Neural cell (in vitro differentiated cells): Measurements from ENCODE around the gene KRTAP12-2.

Experiments used
- EP300 ChIP-seq: fragments of 450-650 bp; conservative IDR thresholded peaks from 2 replicates; pipeline ENCODE4 v1.6.1; 2014; ENCODE audit warnings: antibody characterized with exemption, mild to moderate bottlenecking, moderate library complexity; ENCODE audit not compliant: poor library complexity, severe bottlenecking
- EZH2 ChIP-seq: fragments of 200-600, 300-800 bp; shearing (Covaris generic), sonication (generic); IDR thresholded peaks from 2 replicates; pipeline ENCODE4 v1.6.1; 2014; ENCODE audit warnings: antibody characterized with exemption, low read length, borderline replicate concordance, mild to moderate bottlenecking; ENCODE audit not compliant: insufficient read depth, poor library complexity, severe bottlenecking
- MXI1 ChIP-seq: fragments of 450-650 bp; conservative IDR thresholded peaks from 2 replicates; pipeline ENCODE4 v1.6.1; 2014; ENCODE audit warnings: antibody characterized with exemption, mild to moderate bottlenecking; ENCODE audit not compliant: poor library complexity, severe bottlenecking
- TF ChIP-seq, protein P1 (sequence below): fragments of 450-650 bp; IDR thresholded peaks from 2 replicates; pipeline ENCODE4 v1.5.1; 2014; ENCODE audit warnings: antibody characterized with exemption, mild to moderate bottlenecking, moderate library complexity; ENCODE audit not compliant: poor library complexity, severe bottlenecking

DNA sequence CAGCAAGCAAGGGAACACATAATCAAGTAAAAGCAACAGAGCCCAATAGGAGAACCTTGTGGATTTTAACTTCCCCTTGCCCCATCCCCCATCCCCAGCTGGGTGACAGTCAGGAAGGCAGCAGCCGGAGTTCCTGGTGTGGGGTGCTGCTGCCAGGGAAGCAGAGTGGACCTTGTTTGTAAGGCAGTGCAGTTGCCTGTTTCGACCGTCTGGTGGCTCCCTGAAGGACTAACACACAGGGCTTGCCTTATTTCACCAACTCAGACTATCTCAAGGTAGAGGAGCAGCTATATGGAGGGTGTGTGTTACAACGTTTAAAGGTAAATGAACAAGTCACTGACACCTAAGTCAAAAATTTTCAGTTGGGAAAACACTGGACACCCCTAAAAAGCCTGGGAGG lies 48.2 kb downstream of the KRTAP12-2 start:
- TF ChIP-seq, protein P1, sequence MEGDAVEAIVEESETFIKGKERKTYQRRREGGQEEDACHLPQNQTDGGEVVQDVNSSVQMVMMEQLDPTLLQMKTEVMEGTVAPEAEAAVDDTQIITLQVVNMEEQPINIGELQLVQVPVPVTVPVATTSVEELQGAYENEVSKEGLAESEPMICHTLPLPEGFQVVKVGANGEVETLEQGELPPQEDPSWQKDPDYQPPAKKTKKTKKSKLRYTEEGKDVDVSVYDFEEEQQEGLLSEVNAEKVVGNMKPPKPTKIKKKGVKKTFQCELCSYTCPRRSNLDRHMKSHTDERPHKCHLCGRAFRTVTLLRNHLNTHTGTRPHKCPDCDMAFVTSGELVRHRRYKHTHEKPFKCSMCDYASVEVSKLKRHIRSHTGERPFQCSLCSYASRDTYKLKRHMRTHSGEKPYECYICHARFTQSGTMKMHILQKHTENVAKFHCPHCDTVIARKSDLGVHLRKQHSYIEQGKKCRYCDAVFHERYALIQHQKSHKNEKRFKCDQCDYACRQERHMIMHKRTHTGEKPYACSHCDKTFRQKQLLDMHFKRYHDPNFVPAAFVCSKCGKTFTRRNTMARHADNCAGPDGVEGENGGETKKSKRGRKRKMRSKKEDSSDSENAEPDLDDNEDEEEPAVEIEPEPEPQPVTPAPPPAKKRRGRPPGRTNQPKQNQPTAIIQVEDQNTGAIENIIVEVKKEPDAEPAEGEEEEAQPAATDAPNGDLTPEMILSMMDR = no peak
- TF ChIP-seq EP300 (no peak), MXI1 (no peak), EZH2 (no peak)
